Activated CD8-positive, alpha-beta T cell treated with anti-CD3 and anti-CD28 coated beads for 36 hours (primary cell): ENCODE measurements around the gene CHAC2. TPM values are rescaled to one million over a fixed set of nuclear protein-coding genes. Genes with fewer than 3 reads are reported as not detected.
"Not testable (repeated sequence)": the region's sequence is repeated elsewhere in the genome, so short reads cannot be mapped to it uniquely, and the experiment has no call there.

Source experiments
- ATAC-seq: fragments of 200-7000 bp; cut with Tn5 transposase; one replicate; pipeline ENCODE4 v1.10.0; 2021; ENCODE audit warnings: mild to moderate bottlenecking, moderate library complexity
- CTCF ChIA-PET: fragments of 350-600 bp; sonication (Branson Sonifier 250); formaldehyde crosslinking; loops from one replicate; lab custom pipeline; 2021; ENCODE audit warnings: antibody characterized with exemption; lab: Charles Lee
- POLR2A ChIA-PET: fragments of 350-600 bp; sonication (Branson Sonifier 250); formaldehyde crosslinking; loops from one replicate; lab custom pipeline; 2021; ENCODE audit warnings: antibody characterized with exemption; lab: Charles Lee
- DNase-seq: peaks from one replicate; pipeline ENCODE4 v3.0.0-alpha.2; 2020
- H3K27ac Mint-ChIP-seq: one replicate; pipeline ENCODE4 v1.8.0; 2021; ENCODE audit warnings: mild to moderate bottlenecking, mixed read lengths
- H3K27me3 Mint-ChIP-seq: one replicate; pipeline ENCODE4 v1.8.0; 2021; ENCODE audit warnings: mixed read lengths
- H3K36me3 Mint-ChIP-seq: one replicate; pipeline ENCODE4 v1.8.0; 2021; ENCODE audit warnings: low read depth, mixed read lengths
- H3K4me1 Mint-ChIP-seq: one replicate; pipeline ENCODE4 v1.8.0; 2021; ENCODE audit warnings: low read depth, mixed read lengths
- H3K4me3 Mint-ChIP-seq: one replicate; pipeline ENCODE4 v1.8.0; 2021; ENCODE audit warnings: mild to moderate bottlenecking, moderate library complexity, mixed read lengths
- H3K9me3 Mint-ChIP-seq: one replicate; pipeline ENCODE4 v1.8.0; 2021; ENCODE audit warnings: mixed read lengths
- intact Hi-C: fragments of 100-400 bp; cut with micrococcal nuclease; formaldehyde crosslinking; loops from one replicate; pipeline ENCODE4 v1.10.0; 2022
- total RNA-seq, 2 experiments: library from RNA; stranded (reverse); gene quantifications; one replicate each; pipeline ENCODE4 v1.2.3, GENCODE V29; 2021
- TF ChIP-seq, protein P1 (sequence below): fragments of 200-600 bp; IDR thresholded peaks from one replicate; pipeline ENCODE4 v1.8.0; 2022; ENCODE audit warnings: antibody characterized with exemption, mild to moderate bottlenecking

CHAC2 gene
- total RNA-seq: 10 to 100 TPM; 19.8 to 20.4 TPM

DNA sequence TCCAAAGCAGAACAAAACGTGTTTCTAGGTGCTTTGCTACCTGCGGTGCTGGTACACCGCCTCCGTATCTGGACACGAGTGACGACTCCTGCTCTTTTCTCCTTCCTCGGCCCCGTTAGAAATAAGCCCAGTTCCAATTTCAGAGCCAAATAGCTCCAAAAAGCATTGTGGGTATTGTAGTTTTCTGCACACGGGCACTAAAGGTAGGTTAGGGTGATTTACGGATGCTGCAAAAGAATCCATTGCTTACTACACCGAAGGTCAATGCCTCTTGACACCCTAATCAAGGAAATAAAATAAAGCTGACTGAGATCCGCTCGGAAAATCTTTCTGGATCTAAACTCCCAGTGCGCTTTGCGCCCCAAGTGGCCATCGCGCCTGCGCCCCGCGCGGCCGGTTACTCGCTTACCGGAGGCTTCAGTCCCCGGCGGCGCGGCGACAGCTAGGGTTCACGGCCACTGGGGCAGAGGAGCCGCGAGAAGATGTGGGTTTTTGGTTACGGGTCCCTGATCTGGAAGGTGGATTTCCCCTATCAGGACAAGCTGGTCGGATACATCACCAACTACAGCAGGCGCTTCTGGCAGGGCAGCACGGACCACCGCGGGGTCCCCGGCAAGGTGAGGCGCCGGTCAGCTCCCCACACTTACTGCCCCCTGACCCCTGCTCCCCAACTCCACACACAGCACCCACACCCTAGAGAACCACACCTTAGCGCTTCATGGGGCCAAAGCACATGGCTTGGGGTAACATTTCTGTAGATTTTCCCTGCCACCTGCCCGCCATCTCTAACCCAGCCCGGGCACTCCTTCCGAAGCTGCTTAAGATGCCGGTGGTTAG lies at the start of gene CHAC2:
TSS of gene CHAC2 (plus strand) at position 400 of the 837 bp plus-strand sequence. CDS start at position 483, 83 bp downstream.
- Mint-ChIP-seq H3K27ac (peak within 1 kb of the TSS; percentile 97), H3K36me3 (peaks cover 37% of the 10 kb centered on the region), H3K4me1 (peaks cover 31% of the 10 kb centered on the region), H3K27me3 (no peaks in the 10 kb centered on the region), H3K4me3 (peak within 1 kb of the TSS; percentile 96), H3K9me3 (no peaks in the 10 kb centered on the region)
- DNase-seq: peak; percentile 94
- peak; percentile 95 for ATAC-seq
- intact Hi-C loops: loop anchor here (1.0 kb wide), 1 partner anchor 20 kb away; the partner anchor contains the start of gene ERLEC1
- TF ChIP-seq, protein P1, sequence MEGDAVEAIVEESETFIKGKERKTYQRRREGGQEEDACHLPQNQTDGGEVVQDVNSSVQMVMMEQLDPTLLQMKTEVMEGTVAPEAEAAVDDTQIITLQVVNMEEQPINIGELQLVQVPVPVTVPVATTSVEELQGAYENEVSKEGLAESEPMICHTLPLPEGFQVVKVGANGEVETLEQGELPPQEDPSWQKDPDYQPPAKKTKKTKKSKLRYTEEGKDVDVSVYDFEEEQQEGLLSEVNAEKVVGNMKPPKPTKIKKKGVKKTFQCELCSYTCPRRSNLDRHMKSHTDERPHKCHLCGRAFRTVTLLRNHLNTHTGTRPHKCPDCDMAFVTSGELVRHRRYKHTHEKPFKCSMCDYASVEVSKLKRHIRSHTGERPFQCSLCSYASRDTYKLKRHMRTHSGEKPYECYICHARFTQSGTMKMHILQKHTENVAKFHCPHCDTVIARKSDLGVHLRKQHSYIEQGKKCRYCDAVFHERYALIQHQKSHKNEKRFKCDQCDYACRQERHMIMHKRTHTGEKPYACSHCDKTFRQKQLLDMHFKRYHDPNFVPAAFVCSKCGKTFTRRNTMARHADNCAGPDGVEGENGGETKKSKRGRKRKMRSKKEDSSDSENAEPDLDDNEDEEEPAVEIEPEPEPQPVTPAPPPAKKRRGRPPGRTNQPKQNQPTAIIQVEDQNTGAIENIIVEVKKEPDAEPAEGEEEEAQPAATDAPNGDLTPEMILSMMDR: peak; percentile 26
- ChIA-PET POLR2A (interaction anchor here (0.6 to 4.2 kb wide), 14 partner anchors 10 to 271 kb away, joined by 3 to 59 read pairs (median 4); partner anchors contain the start of genes ASB3 and ERLEC1), CTCF (interaction anchor here (1.1 to 2.7 kb wide), 8 partner anchors 10 to 135 kb away, joined by 3 to 16 read pairs (median 5); partner anchors contain the start of genes ASB3 and ERLEC1)

DNA sequence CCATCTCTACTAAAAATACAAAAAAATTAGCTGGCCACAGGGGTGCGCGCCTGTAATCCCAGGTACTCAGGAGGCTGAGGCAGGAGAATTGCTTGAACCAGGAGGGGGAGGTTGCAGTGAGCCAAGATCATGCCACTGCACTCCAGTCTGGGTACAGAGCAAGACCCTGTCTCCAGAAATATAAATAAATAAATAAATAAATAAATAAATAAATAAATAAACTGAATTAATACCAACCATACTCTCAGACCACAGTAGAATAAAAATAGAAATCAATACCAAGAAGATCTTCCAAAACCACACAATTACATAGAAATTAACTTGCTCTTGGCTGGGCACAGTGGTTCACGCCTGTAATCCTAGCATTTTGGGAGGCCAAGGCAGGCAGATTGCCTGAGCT lies 46.7 kb upstream of the CHAC2 start:
- POLR2A ChIA-PET, H3K27me3 Mint-ChIP-seq, CTCF ChIA-PET: not testable (repeated sequence)

DNA sequence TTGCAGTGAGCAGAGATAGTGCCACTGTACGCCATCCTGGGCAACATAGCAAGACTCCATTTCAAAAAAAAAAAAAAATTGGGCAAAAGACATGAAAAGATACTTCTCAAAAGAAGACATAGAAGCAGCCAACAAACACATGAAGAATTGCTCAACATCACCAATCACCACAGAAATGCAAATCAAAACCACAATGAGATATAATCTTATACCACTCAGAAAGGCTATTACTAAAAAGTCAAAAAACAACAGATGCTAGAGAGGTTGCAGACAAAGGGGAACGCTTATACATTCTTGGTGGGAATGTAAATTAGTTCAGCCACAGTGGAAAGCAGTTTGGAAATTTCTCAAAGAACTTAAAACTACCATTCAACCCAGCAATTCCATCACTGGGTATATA lies 43.1 kb upstream of the CHAC2 start:
- CTCF ChIA-PET: no interaction called here
- Mint-ChIP-seq H3K9me3 (peaks cover 5% of the 10 kb centered on the region), H3K36me3 (peaks cover 24% of the 10 kb centered on the region), H3K4me3 (no peak overlapping the region), H3K4me1 (peaks cover 15% of the 10 kb centered on the region), H3K27me3 (no peaks in the 10 kb centered on the region), H3K27ac (no peak overlapping the region)
- DNase-seq (no peak), ATAC-seq (no peak)
- POLR2A ChIA-PET: no interaction called here
- intact Hi-C loops: no loop called here
- TF ChIP-seq, protein P1: no peak

More for the DNA sequence above, 46.7 kb upstream of the CHAC2 start:
- H3K4me3 Mint-ChIP-seq, intact Hi-C loops, DNase-seq, ATAC-seq, H3K9me3 Mint-ChIP-seq, H3K27ac Mint-ChIP-seq: not testable (repeated sequence)
- Mint-ChIP-seq H3K36me3 (peaks cover 23% of the 10 kb centered on the region), H3K4me1 (peaks cover 15% of the 10 kb centered on the region)

DNA sequence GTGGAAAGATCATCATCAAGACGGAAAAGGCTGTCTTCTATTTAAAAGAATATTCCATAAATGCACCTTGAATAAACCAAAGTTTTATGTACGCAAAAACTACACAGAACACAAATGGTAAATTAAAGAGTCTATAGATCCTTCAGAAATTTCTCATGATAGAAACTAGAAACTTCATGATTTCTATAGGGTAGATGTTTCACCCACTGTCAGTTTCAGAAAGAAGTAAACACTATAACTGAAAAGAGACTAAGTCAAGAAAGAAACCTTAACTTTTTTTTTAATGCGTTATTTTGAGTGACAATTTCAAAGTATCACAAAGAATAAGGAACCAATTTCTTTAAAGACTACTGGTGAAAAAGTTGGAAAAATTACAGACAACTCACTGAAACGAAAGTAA lies 41.9 kb upstream of the CHAC2 start:
- POLR2A ChIA-PET: no interaction called here
- peaks cover 4% of the 10 kb centered on the region for H3K9me3 Mint-ChIP-seq
- intact Hi-C loops: no loop called here
- H3K4me3 Mint-ChIP-seq: no peak overlapping the region
- peaks cover 15% of the 10 kb centered on the region for H3K4me1 Mint-ChIP-seq
- H3K27ac Mint-ChIP-seq: no peak overlapping the region
- CTCF ChIA-PET: interaction anchor here (1.2 kb wide), 1 partner anchor 15 kb away, joined by 3 read pairs; no protein-coding TSS in a partner anchor
- peaks cover 27% of the 10 kb centered on the region for H3K36me3 Mint-ChIP-seq
- TF ChIP-seq, protein P1: no peak
- DNase-seq (no peak), ATAC-seq (no peak)
- H3K27me3 Mint-ChIP-seq: no peaks in the 10 kb centered on the region

DNA sequence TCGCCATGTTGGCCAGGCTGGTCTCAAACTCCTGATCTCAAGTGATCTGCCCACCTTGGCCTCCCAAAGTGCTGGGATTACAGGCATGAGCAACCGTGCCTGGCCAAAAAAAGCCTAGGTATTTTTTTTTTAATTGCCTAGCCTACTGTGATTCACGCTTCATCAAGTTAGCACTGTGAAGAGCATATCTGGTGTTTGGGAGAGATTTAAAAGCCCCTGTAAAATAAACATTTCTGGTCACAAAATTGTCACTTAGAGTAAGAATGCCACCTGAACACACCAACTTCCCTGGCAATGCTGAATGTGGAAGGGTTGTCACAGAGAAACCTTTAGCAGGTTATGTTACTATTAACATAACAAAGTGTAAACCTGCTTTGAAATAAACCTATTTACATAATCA lies 39.7 kb upstream of the CHAC2 start:
- Mint-ChIP-seq H3K4me1 (peaks cover 2% of the 10 kb centered on the region), H3K9me3 (peaks cover 4% of the 10 kb centered on the region), H3K27me3 (no peaks in the 10 kb centered on the region), H3K27ac (no peak overlapping the region), H3K36me3 (peaks cover 27% of the 10 kb centered on the region), H3K4me3 (no peak overlapping the region)
- intact Hi-C loops: no loop called here
- CTCF ChIA-PET: no interaction called here
- TF ChIP-seq, protein P1: no peak
- POLR2A ChIA-PET: no interaction called here
- ATAC-seq: no peak
- DNase-seq: no peak
